ENCODE data around the gene PTGFR. TPM values are rescaled to one million over a fixed set of nuclear protein-coding genes. Genes with fewer than 3 reads are reported as not detected.

PTGFR gene
- total and polyA plus RNA-seq, 4 donors = 0.05 to 0.67 (median 0.40) TPM

GRCh38 chr1:78561856-78562255 lies 71.1 kb downstream of the PTGFR start:
- Histone ChIP-seq H3K4me3 (ENCODE audit: low read depth in 1 of 3, low read length in 3 of 3) (no peak overlapping the region), H3K9ac (ENCODE audit: low read depth in 1 of 2, low read length in 2 of 2) (no peak overlapping the region), H3K36me3 (ENCODE audit: control insufficient read depth in 4 of 4, insufficient read depth in 3 of 4, low read depth in 1 of 4, low read length in 3 of 4) (no peaks in the 10 kb centered on the region), H3K4me1 (ENCODE audit: control insufficient read depth in 4 of 4, insufficient read depth in 4 of 4, low read length in 3 of 4) (no peaks in the 10 kb centered on the region), H3K9me3 (ENCODE audit: control insufficient read depth in 4 of 4, low read length in 3 of 4) (no peaks in the 10 kb centered on the region), H3K27ac (ENCODE audit: low read depth in 1 of 2, low read length in 2 of 2) (no peak overlapping the region), H3K27me3 (ENCODE audit: control insufficient read depth in 4 of 4, insufficient read depth in 4 of 4, low read length in 3 of 4) (no peaks in the 10 kb centered on the region)
- DNase-seq (ENCODE audit: low spot score) = no peak
- TF ChIP-seq, protein P1, sequence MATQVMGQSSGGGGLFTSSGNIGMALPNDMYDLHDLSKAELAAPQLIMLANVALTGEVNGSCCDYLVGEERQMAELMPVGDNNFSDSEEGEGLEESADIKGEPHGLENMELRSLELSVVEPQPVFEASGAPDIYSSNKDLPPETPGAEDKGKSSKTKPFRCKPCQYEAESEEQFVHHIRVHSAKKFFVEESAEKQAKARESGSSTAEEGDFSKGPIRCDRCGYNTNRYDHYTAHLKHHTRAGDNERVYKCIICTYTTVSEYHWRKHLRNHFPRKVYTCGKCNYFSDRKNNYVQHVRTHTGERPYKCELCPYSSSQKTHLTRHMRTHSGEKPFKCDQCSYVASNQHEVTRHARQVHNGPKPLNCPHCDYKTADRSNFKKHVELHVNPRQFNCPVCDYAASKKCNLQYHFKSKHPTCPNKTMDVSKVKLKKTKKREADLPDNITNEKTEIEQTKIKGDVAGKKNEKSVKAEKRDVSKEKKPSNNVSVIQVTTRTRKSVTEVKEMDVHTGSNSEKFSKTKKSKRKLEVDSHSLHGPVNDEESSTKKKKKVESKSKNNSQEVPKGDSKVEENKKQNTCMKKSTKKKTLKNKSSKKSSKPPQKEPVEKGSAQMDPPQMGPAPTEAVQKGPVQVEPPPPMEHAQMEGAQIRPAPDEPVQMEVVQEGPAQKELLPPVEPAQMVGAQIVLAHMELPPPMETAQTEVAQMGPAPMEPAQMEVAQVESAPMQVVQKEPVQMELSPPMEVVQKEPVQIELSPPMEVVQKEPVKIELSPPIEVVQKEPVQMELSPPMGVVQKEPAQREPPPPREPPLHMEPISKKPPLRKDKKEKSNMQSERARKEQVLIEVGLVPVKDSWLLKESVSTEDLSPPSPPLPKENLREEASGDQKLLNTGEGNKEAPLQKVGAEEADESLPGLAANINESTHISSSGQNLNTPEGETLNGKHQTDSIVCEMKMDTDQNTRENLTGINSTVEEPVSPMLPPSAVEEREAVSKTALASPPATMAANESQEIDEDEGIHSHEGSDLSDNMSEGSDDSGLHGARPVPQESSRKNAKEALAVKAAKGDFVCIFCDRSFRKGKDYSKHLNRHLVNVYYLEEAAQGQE (IDR thresholded peaks at IDR 0.05) = no peak
- TF ChIP-seq, protein P2, sequence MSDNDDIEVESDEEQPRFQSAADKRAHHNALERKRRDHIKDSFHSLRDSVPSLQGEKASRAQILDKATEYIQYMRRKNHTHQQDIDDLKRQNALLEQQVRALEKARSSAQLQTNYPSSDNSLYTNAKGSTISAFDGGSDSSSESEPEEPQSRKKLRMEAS (IDR thresholded peaks at IDR 0.05) = no peak
- TF ChIP-seq RXRA (IDR thresholded peaks at IDR 0.05) (no peak), GABPA (IDR thresholded peaks at IDR 0.05 in 1 of 2, conservative IDR thresholded peaks at IDR 0.05 in 1 of 2) (no peak), EGR1 (IDR thresholded peaks at IDR 0.05; ENCODE audit: low read depth in 2 of 2) (no peak), FOXA2 (IDR thresholded peaks at IDR 0.05) (no peak), YY1 (IDR thresholded peaks at IDR 0.05) (no peak)
- WGBS = 84% methylated on average over 2 of the region's 2 CpGs

DNA sequence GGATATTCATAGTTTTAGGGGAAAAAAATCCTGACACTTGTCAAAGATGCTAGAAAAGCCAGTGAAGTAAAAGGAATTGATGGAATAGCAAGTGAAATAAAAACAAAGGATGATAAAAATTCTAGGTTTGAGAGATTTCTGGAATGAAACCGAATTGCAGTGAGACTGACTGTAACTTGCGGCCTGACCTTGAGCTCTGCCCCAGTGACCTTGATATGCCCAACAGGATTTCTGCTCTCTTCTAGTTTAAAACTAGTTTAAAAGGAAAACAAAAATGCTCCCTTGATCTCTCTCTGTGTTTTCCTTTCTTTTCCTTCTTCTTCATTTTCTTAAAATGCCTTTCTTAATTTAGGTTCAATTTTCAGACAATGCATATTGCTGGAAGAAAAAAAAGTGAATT lies 74.6 kb downstream of the PTGFR start:
- Histone ChIP-seq H3K4me3 (ENCODE audit: low read depth in 1 of 3, low read length in 3 of 3) (no peak overlapping the region), H3K27ac (ENCODE audit: low read depth in 1 of 2, low read length in 2 of 2) (no peak overlapping the region), H3K9ac (ENCODE audit: low read depth in 1 of 2, low read length in 2 of 2) (no peak overlapping the region), H3K36me3 (ENCODE audit: control insufficient read depth in 4 of 4, insufficient read depth in 3 of 4, low read depth in 1 of 4, low read length in 3 of 4) (no peaks in the 10 kb centered on the region), H3K9me3 (ENCODE audit: control insufficient read depth in 4 of 4, low read length in 3 of 4) (no peaks in the 10 kb centered on the region), H3K27me3 (ENCODE audit: control insufficient read depth in 4 of 4, insufficient read depth in 4 of 4, low read length in 3 of 4) (no peaks in the 10 kb centered on the region), H3K4me1 (ENCODE audit: control insufficient read depth in 4 of 4, insufficient read depth in 4 of 4, low read length in 3 of 4) (no peaks in the 10 kb centered on the region)
- DNase-seq (ENCODE audit: low spot score) = no peak
- no peak for TF ChIP-seq FOXA2 (IDR thresholded peaks at IDR 0.05)
- 68% methylated on average over 2 of the region's 2 CpGs for WGBS

DNA sequence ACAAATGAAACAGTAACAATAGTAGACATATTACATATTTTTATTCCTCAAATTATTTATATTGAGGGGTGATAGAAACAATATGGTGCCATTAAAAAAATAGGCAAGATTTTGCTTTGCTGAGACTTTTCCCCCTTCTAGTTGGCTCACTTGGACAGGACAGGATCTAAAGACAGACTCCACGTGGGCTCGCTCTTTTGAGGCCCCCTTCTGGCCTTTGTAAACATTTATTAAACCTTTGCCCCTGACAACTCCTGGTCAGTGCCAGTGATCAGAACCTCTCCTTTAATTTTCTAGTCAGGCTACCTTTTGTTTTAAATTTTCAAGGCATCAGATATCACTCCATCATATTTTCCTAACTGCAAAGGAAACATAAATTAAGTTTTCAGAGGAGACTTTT lies 79.8 kb downstream of the PTGFR start:
- Histone ChIP-seq H3K9ac (ENCODE audit: low read depth in 1 of 2, low read length in 2 of 2) (no peak overlapping the region), H3K9me3 (ENCODE audit: control insufficient read depth in 4 of 4, low read length in 3 of 4) (no peaks in the 10 kb centered on the region), H3K4me1 (ENCODE audit: control insufficient read depth in 4 of 4, insufficient read depth in 4 of 4, low read length in 3 of 4) (no peaks in the 10 kb centered on the region), H3K36me3 (ENCODE audit: control insufficient read depth in 4 of 4, insufficient read depth in 3 of 4, low read depth in 1 of 4, low read length in 3 of 4) (no peaks in the 10 kb centered on the region), H3K27ac (ENCODE audit: low read depth in 1 of 2, low read length in 2 of 2) (no peak overlapping the region), H3K4me3 (ENCODE audit: low read depth in 1 of 3, low read length in 3 of 3) (no peak overlapping the region), H3K27me3 (ENCODE audit: control insufficient read depth in 4 of 4, insufficient read depth in 4 of 4, low read length in 3 of 4) (no peaks in the 10 kb centered on the region)
- 20% methylated on average over 2 of the region's 2 CpGs for WGBS
- DNase-seq (ENCODE audit: low spot score) = no peak
- TF ChIP-seq HNF4G (IDR thresholded peaks at IDR 0.05) = no peak
- no peak for TF ChIP-seq GABPA (IDR thresholded peaks at IDR 0.05 in 1 of 2, conservative IDR thresholded peaks at IDR 0.05 in 1 of 2)
- no peak for TF ChIP-seq RAD21 (IDR thresholded peaks at IDR 0.05)
- no peak for TF ChIP-seq RXRA (IDR thresholded peaks at IDR 0.05)
- TF ChIP-seq CTCF (IDR thresholded peaks at IDR 0.05; ENCODE audit: low read depth, low read length, missing input control) = no peak
- TF ChIP-seq, protein P3, sequence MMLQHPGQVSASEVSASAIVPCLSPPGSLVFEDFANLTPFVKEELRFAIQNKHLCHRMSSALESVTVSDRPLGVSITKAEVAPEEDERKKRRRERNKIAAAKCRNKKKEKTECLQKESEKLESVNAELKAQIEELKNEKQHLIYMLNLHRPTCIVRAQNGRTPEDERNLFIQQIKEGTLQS (IDR thresholded peaks at IDR 0.05) = no peak
- TF ChIP-seq HNF4A (conservative IDR thresholded peaks at IDR 0.05) = no peak
- no peak for TF ChIP-seq SP1 (IDR thresholded peaks at IDR 0.05)
